HG02588 (cell line): ENCODE data around the gene RNF130.
"Not testable (repeated sequence)": the region's sequence is repeated elsewhere in the genome, so short reads cannot be mapped to it uniquely, and the experiment has no call there.

Source experiments
- ATAC-seq: cut with Tn5 transposase; IDR thresholded peaks from one replicate; pipeline ENCODE4 v1.9.1; 2021; ENCODE audit warnings: mild to moderate bottlenecking, moderate library complexity; ENCODE audit not compliant: unreplicated experiment

The RNF130 gene

GRCh38 chr5:180103487-180104167, 32.1 kb upstream of the RNF130 start:
- no peak for ATAC-seq

GRCh38 chr5:180102636-180103035, 31.1 kb upstream of the RNF130 start:
- no peak for ATAC-seq

GRCh38 chr5:180101451-180102105, 30.0 kb upstream of the RNF130 start:
- no peak for ATAC-seq

- ATAC-seq, result no peak
These were observed 29.3 kb upstream of the RNF130 start for GRCh38 chr5:180100621-180101450.

- ATAC-seq, result no peak
These were observed 28.4 kb upstream of the RNF130 start for GRCh38 chr5:180099733-180100611.

DNA sequence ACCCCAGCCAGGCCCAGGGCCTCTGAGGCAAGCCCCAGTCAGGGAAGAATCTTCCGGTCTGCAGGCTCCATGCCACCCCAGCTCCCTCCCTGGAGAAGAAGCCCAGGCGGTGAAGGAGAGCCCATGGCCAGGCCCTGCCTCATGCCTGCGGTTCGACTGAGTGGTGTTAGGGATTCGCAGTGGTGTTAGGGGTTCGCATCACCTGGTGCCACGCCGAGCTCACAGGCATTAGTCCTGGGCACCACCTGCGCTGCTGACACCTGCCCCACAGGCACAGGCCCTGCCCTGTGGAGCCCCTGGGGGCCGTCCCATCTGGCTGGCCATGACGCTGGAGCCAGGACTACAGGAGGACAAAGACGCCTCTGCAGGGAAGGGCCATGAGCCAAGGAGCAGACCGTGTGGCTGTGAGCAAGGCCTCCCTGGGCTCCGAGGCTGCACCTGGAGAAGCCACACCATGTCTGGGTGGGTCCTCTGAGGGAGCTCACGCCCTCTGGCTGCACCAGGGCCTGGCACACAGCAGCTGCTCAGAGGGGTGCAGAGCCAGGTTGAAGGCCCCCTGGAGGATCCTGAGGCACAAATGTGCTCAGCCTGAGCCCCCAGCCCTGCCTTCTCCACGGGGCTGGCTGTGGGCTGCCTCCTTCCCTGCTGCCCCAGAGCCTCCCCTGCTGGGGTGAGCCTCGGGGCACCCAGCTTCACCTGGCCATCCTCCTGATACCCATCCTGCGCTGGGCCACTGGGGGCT, 27.6 kb upstream of the RNF130 start:
- ATAC-seq, result no peak

- ATAC-seq, result no peak
These were observed 27.0 kb upstream of the RNF130 start for GRCh38 chr5:180098526-180098925.

DNA sequence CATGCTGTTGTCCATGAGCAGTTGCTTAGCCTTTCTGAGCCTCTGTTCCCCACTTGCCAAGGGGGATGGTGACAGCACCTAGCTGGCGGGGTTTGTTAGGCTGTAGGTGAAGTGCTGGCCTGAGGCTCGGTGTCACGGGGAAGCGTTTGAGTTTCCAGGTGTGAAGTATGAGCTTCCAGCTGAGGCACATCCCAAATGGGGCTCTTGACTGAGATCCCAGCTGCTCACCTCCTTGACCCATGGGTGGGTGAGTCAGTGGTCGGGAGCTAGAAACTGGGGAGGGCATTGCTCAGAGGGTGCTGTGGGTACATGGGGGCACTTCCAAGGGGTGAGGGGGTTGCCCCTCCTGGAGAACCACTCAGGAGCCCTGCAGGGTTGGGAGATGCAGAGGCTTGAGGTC, 26.4 kb upstream of the RNF130 start:
- ATAC-seq, result no peak

GRCh38 chr5:180097163-180097894, 25.8 kb upstream of the RNF130 start:
- no peak for ATAC-seq

- ATAC-seq, result no peak
These were observed 25.1 kb upstream of the RNF130 start for GRCh38 chr5:180096616-180097015.

DNA sequence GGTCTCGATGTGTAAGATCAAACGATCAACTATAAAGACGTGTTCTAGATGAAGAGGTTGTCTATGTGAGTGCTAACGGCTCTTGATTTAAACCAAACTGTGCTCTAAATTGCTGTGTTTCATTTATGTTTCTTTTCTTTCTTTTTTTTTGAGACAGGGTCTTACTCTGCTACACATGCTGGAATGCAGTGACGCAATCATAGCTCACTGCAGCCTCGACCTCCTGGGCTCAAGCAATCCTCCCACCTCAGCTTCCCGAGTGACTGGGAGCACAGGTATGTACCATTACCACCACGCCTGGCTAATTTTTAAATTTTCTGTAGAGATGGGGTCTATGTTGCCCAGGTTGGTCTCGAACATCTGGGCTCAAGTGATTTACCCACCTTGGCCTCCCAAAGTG, 24.0 kb upstream of the RNF130 start:
- no peak for ATAC-seq

DNA sequence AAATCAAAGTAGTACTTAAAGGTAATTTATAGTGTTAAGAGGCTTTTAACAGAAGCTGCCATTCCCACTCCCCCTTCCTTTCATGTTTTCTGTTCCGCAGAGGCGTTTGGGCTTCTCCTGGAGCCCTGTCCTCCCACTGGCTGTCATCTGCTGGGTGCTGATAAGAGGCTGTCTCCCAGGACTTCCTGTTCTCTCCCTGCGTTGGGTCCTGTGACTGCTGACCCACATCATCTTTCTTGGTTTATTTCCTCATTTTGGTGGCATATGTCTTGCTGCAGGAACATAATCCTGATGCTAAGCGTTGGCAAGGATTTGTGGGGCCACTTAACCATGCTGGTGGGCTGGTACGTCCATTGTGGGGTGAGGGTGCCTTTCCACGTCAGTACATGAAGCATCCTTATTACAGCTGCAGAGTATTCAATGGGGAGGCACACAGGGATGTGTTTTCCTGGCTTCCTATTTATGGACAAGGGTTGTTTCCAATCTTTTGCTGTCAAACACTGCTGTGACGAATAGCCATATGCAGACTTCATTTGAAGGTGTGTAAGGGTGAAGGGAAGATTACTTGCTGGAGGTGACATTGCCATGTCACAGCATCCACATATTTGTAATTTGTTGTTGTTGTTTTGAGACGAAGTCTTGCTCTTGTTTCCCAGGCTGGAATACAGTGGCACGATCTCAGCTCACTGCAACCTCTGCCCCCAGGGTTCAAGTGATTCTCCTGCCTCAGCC, 22.3 kb upstream of the RNF130 start:
- ATAC-seq, result no peak

- ATAC-seq, result no peak
These were observed 21.7 kb upstream of the RNF130 start for GRCh38 chr5:180093241-180093640.

GRCh38 chr5:180090769-180091546, 19.4 kb upstream of the RNF130 start:
- no peak for ATAC-seq

DNA sequence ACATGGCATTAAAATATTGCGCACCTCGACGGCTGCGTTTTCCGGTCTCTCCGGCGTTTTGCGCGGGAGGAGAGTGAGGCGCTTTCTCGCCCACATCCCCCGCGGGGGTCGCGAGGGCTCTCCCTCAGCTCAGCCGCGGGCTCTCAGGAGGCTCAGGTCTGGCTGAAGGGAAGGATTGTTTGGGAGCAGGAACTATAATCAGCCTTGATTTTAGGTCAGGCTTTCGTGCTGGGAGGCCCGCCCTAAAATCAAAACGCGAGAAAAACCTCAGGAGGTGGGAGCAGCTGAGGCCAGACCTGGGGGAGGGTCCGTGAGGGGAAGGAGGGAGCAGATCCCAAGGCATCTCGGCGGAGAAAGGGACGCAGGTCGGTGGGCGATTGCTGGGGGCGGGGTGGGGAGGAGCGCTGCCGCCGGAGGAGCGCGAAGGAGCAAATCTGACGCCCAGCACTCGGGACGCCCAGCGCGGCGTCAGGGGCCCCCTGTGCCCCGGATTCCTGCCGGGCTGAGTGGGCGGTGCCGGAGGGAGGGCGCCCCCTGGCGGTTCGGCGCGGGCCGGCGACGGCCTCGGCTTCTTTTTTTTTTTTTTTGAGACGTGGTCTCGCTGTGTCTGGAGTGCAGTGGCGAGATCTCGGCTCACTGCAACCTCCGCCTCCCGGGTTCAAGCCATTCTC, 18.7 kb upstream of the RNF130 start:
- ATAC-seq, result no peak

GRCh38 chr5:180089628-180090027, 18.1 kb upstream of the RNF130 start:
- ATAC-seq, result not testable (repeated sequence)

- no peak for ATAC-seq
These were observed 17.0 kb upstream of the RNF130 start for GRCh38 chr5:180088561-180088960.
